ENCODE measurements around the gene SPANXN4.

Gene SPANXN4

GRCh38 chrX:143025628-143026027 is at the start of gene SPANXN4:
Gene SPANXN4, plus strand, starts transcription at chrX:143025928. Its CDS starts 87 bp downstream, at chrX:143026015.
- no peak for DNase-seq

GRCh38 chrX:142977128-142977914 is 48.4 kb upstream of the SPANXN4 start:
- no peak for DNase-seq

DNA sequence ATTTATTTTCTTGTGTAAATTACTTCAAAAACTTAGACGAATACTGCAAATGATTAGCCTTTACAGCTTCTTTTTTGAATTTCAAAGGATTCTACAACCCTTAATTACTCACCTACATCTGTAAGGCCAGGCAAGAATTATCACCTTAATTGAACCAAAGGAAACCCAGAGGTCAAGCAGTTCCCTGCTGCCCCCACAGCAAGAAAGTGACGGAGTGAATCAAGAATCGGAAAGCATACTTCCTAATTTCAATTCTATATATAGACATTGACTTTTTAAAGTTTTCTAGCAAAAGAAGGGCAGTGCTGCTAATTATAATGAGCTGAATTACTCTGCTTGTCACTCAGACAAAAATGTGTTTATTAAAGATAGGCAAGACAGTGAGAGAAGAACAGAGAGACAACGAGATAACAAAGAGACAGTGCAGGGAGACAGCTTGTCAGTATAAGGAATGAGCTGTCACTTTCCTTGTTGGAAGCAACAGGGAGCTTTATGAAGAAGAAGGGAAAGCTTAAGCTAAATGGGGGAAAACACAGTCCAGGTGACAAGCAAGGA is 47.5 kb upstream of the SPANXN4 start:
- no peak for DNase-seq

- no peak for DNase-seq
Observed at GRCh38 chrX:142982679-142983078, 43.0 kb upstream of the SPANXN4 start.

DNA sequence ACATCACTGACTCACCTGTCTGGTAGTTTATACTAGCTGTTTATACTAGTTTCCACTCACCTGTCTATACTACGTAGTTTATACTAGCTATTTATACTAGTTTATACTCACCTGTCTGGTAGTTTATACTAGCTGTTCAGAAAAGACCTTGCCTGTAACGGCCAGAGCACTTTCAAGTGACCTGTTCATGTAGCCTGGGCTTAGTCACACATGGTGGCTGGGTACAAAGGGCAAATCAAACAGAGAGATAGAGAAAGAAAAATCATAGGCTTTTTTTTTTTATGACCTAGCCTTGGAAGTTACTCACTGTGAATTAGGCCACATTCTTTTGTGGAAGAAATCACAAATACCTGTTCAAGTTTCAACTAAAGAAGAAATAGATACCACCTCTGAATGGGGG is 30.7 kb upstream of the SPANXN4 start:
- no peak for DNase-seq

- no peak for DNase-seq
Observed at GRCh38 chrX:142998447-142999198, 27.1 kb upstream of the SPANXN4 start.

DNA sequence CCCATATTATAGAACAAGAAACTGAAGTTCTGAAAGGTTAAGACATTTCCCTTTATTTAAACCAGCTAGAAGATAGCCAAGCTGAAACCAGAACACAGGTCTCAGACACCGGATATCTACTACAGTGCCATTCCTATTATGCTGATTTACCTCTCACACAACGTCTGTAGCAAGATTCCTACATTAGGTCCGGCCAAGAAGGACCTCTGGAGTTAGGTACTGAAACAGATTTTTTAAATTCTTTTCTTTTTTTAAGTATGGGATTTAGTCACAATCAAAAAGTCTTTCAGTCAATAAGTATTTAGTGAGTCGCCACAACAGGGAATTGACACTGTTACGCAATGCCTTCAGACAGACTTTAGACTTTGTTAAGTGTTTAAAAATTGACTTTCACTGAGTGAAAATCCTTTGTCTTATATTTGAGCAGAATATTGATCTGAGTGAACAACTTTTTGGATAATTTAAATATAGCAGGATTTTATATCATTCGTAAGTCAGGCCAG is 26.5 kb upstream of the SPANXN4 start:
- DNase-seq, result no peak

GRCh38 chrX:143002206-143002605 is 23.5 kb upstream of the SPANXN4 start:
- no peak for DNase-seq

- DNase-seq, result no peak
Observed at GRCh38 chrX:143017272-143017671, 8.5 kb upstream of the SPANXN4 start.

DNA sequence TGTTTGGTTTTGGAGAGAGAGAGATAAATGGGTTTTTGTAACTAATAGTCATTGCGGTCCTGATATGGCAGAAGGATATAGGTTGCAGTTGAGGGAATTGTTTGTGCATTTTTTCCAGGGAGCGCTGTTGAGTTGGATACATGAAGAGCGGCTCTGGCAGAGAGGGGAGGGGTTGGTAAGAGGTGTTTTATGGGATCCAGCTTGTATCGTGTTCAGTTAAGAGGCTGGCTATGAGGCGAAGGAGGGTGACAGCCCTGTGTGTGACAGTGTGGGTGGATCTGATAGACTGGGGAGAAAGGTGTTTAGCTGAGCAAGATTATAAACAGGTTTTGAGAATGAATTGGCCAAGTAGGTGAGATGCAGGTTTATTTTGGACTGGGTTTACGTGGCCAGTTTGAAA is 1.5 kb downstream of the SPANXN4 start:
- DNase-seq, result no peak

GRCh38 chrX:143047511-143047910 is 21.8 kb downstream of the SPANXN4 start:
- DNase-seq, result no peak

DNA sequence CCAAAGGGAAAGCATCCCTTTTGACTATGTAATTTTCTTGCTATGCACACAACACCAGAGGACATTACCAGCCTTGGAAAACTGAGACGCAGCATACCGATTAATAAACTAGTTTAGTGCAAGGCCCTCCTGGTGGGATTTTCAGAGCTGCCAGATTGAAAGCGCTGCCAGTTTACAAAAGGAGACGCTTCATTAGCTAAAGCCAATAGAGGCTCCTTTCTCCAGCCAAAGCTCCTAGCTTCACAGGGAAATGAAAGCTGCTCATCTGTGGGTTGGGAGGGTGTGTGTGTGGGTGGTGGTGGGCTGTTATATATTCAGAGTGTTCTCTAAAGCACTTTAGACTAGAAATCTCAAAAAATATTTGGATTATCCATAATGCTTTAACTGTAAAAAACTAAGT is 32.4 kb downstream of the SPANXN4 start:
- DNase-seq, result no peak

GRCh38 chrX:143081231-143081630 is 55.5 kb downstream of the SPANXN4 start:
- no peak for DNase-seq

GRCh38 chrX:143082537-143082936 is 56.8 kb downstream of the SPANXN4 start:
- no peak for DNase-seq
